Keratinocyte (primary cell): ENCODE measurements around the gene SNRPB. TPM values are rescaled to one million over a fixed set of nuclear protein-coding genes. Genes with fewer than 3 reads are reported as not detected.

Experiments
- DNase-seq: peaks from one replicate; pipeline ENCODE4 v3.0.0-alpha.2; 2011; ENCODE audit warnings: low read depth, missing footprints, low spot score
- FAIRE-seq: peaks from 2 replicates; lab custom pipeline; 2011; peaks lifted over from hg19 to GRCh38; lab: Jason Lieb, UNC
- H2AFZ ChIP-seq: 2 replicates; pipeline ENCODE4 v1.6.0; 2012; ENCODE audit warnings: low read length, control low read depth, inconsistent platforms; ENCODE audit not compliant: control insufficient read depth
- H3K27ac ChIP-seq: 2 replicates; pipeline ENCODE4 v1.5.1; 2011; ENCODE audit warnings: low read length; ENCODE audit not compliant: control insufficient read depth, insufficient read depth
- H3K27me3 ChIP-seq: 3 replicates; pipeline ENCODE4 v1.6.0; 2011; ENCODE audit warnings: low read length; ENCODE audit not compliant: control insufficient read depth, insufficient read depth; ENCODE audit errors: extremely low read depth
- H3K36me3 ChIP-seq, 2 experiments: 2 replicates in 1 of 2; 3 replicates in 1 of 2; pipeline ENCODE4 v1.5.1; 2011; ENCODE audit warnings: low read length in 2 of 2, mild to moderate bottlenecking in 1 of 2; ENCODE audit not compliant: control insufficient read depth in 2 of 2, insufficient read depth in 2 of 2; ENCODE audit errors: extremely low read depth in 1 of 2
- H3K4me1 ChIP-seq: 3 replicates; pipeline ENCODE4 v1.5.1; 2011; ENCODE audit warnings: low read length; ENCODE audit not compliant: control insufficient read depth, insufficient read depth; ENCODE audit errors: extremely low read depth
- H3K4me2 ChIP-seq: 3 replicates; pipeline ENCODE4 v1.6.0; 2011; ENCODE audit warnings: low read depth, low read length; ENCODE audit not compliant: control insufficient read depth, insufficient read depth; ENCODE audit errors: extremely low read depth
- H3K4me3 ChIP-seq, 3 experiments: fragments of 200-600 bp in 1 of 3; sonication (generic) in 1 of 3; 2 replicates in 2 of 3; 3 replicates in 1 of 3; pipeline ENCODE4 v1.5.1; 2011 to 2016; ENCODE audit warnings: low read length in 3 of 3, mild to moderate bottlenecking in 3 of 3, control low read depth in 2 of 3, inconsistent platforms in 1 of 3, low read depth in 1 of 3, mixed read lengths in 1 of 3, mixed run types in 1 of 3, moderate library complexity in 1 of 3; ENCODE audit not compliant: control insufficient read depth in 2 of 3, insufficient read depth in 2 of 3; ENCODE audit errors: extremely low read depth in 1 of 3
- H3K79me2 ChIP-seq: 2 replicates; pipeline ENCODE4 v1.6.0; 2012; ENCODE audit warnings: low read length; ENCODE audit not compliant: control insufficient read depth, insufficient read depth
- H3K9ac ChIP-seq: 3 replicates; pipeline ENCODE4 v1.6.0; 2011; ENCODE audit warnings: low read length; ENCODE audit not compliant: control insufficient read depth, insufficient read depth; ENCODE audit errors: extremely low read depth
- H3K9me1 ChIP-seq: 3 replicates; pipeline ENCODE4 v1.6.0; 2011; ENCODE audit warnings: low read length; ENCODE audit not compliant: control insufficient read depth, insufficient read depth; ENCODE audit errors: extremely low read depth
- H3K9me3 ChIP-seq: 2 replicates; pipeline ENCODE4 v1.5.1; 2012; ENCODE audit warnings: low read depth, low read length; ENCODE audit not compliant: control insufficient read depth
- H4K20me1 ChIP-seq: 3 replicates; pipeline ENCODE4 v1.6.0; 2011; ENCODE audit warnings: low read length; ENCODE audit not compliant: control insufficient read depth, insufficient read depth; ENCODE audit errors: extremely low read depth
- CTCF ChIP-seq, 3 experiments: IDR thresholded peaks in 1 of 3; conservative IDR thresholded peaks in 1 of 3; optimal IDR thresholded peaks in 1 of 3; 2 replicates in 2 of 3; 3 replicates in 1 of 3; pipeline versions ENCODE3 to v1.5.1; 2011; ENCODE audit warnings: low read length in 3 of 3, mild to moderate bottlenecking in 3 of 3, moderate library complexity in 2 of 3, control low read depth in 1 of 3, inconsistent platforms in 1 of 3; ENCODE audit not compliant: insufficient read depth in 2 of 3; ENCODE audit errors: extremely low read depth in 1 of 3
- EZH2 ChIP-seq: IDR thresholded peaks from one replicate; pipeline ENCODE4 v1.6.1; 2012; ENCODE audit warnings: inconsistent platforms, mild to moderate bottlenecking, low read length, moderate library complexity
- dilution Hi-C: fragments of 300-500 bp; cut with MboI; formaldehyde crosslinking; loops from one replicate; pipeline ENCODE4 v1.7.0; 2020; ENCODE audit warnings: low sequenced_read_pairs; ENCODE audit not compliant: extremely low pct_ligation_motif_present
- polyA plus RNA-seq, 5 experiments: library from polyadenylated mRNA; depleted of rRNA in 3 of 5; stranded (reverse) in 3 of 5; stranded (forward) in 1 of 5; unstranded in 1 of 5; fragments of >200 nt; gene quantifications; 1 replicate in 1 of 5; 2 replicates in 3 of 5; 3 replicates in 1 of 5; pipeline versions ENCODE4 v1.2.1 to v1.2.3, GENCODE V29; 2011 to 2012; ENCODE audit warnings: missing spikeins in 2 of 5, low read depth in 1 of 5, low replicate concordance in 1 of 5

SNRPB gene
- polyA plus RNA-seq, 1 donor (not counting 4 experiments of a cell fraction or from before 2014, with no cell fraction given): 199 TPM

- dilution Hi-C loops: no loop called here
- H4K20me1 ChIP-seq: no peaks in the 10 kb centered on the region
- FAIRE-seq: no peak
Measured at GRCh38 chr20:2430538-2430937, 40.1 kb downstream of the SNRPB start.

GRCh38 chr20:2429051-2429450, 41.5 kb downstream of the SNRPB start:
- Histone ChIP-seq H3K27me3 (no peaks in the 10 kb centered on the region), H3K9ac (no peak overlapping the region), H2AFZ (no peak overlapping the region), H3K27ac (no peak overlapping the region), H3K36me3 (no peaks in the 10 kb centered on the region), H3K9me3 (no peaks in the 10 kb centered on the region), H3K4me3 (no peak overlapping the region), H3K4me2 (no peak overlapping the region), H3K4me1 (no peaks in the 10 kb centered on the region), H4K20me1 (no peaks in the 10 kb centered on the region), H3K9me1 (no peaks in the 10 kb centered on the region), H3K79me2 (no peaks in the 10 kb centered on the region)
- dilution Hi-C loops: no loop called here
- no peak for FAIRE-seq
- no peak for DNase-seq
- TF ChIP-seq EZH2 (no peak), CTCF (optimal IDR thresholded peaks at IDR 0.05 in 1 of 3, IDR thresholded peaks at IDR 0.05 in 1 of 3, conservative IDR thresholded peaks at IDR 0.05 in 1 of 3; ENCODE audit: extremely low read depth in 1 of 3, insufficient read depth in 2 of 3, low read length in 3 of 3) (no peak)

More at GRCh38 chr20:2430538-2430937, 40.1 kb downstream of the SNRPB start:
- Histone ChIP-seq H3K27ac (no peak overlapping the region), H3K4me1 (no peaks in the 10 kb centered on the region), H3K79me2 (no peaks in the 10 kb centered on the region), H3K36me3 (no peaks in the 10 kb centered on the region), H3K9me3 (no peaks in the 10 kb centered on the region), H3K4me2 (no peak overlapping the region), H3K9me1 (no peaks in the 10 kb centered on the region), H3K4me3 (no peak overlapping the region), H3K27me3 (no peaks in the 10 kb centered on the region), H3K9ac (no peak overlapping the region), H2AFZ (no peak overlapping the region)
- TF ChIP-seq CTCF (optimal IDR thresholded peaks at IDR 0.05 in 1 of 3, IDR thresholded peaks at IDR 0.05 in 1 of 3, conservative IDR thresholded peaks at IDR 0.05 in 1 of 3; ENCODE audit: extremely low read depth in 1 of 3, insufficient read depth in 2 of 3, low read length in 3 of 3): no peak
- TF ChIP-seq EZH2: no peak
- no peak for DNase-seq
